Medulla oblongata (tissue), 1 donor: ENCODE data around the gene WIPI1.

Experiments
- DNase-seq: peaks from one replicate; pipeline ENCODE4 v3.0.0-alpha.2; 2015; ENCODE audit errors: extremely low spot score

Gene WIPI1

DNA sequence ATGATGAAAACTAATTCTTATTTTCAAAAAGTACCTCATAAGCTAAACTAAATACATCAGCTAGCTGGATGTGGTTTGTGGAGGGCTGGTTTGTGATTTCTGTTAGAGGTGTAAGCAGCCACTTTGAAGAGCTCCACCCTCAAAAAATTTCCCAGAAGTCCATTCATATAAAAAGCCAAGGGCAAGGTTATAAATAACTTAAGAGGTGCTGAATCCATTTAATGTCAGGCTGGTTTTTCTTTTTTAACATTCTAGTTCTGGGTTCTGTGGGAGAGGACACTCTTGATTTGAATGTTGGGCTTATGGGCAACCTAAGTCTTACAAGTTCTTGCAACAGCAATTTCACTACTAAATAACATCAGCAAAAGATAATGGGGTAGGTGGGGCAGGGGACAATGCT lies 3.4 kb upstream of the WIPI1 start:
- no peak for DNase-seq

DNA sequence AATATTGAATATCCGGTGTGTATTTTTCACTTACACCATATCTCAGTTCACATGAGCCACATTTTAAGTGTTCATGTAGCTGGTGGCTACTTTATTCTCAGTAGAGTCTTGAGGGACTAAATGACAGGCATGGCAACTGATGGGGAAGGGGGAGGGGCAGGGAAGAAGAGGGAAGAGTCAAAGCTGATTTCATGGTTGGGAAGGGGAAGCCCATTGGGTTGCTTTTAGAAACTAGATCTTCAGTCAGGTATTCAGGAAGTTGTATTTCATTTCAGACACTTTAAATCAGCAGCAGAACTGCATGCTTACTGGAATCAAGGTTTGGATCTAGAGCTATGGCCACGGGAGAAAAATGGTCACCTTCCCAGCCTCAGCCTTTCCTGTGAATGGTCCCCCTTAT lies 2.9 kb upstream of the WIPI1 start:
- no peak for DNase-seq

DNA sequence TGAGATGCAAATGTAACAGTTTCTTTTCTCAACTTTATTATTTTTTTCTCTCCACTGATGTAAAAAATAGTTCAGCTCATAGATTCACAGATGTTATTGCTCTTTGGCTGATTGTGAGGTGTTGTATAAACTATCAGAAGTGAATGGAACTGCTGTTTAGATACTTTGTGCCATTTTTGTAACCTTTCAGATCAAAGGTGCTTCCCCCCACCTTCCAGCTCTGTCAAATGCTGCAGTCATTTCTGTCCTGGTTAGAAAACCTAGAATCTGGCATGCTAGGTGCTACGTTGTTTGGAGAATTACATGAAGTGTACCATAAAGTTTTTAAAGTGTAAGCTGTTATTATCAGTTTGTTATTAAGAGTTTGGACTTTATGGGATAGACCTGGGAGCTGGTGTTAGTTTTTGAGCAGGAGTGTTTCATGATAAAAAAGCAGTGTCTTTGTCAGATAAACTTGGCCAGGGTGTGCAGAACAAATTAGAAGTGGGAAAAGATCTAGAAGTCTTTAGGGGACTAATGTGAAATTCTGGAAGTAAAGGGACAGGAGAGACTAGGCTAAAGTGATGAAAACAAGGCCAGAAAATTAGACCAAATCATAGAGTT lies 1.8 kb upstream of the WIPI1 start:
- DNase-seq: no peak

DNA sequence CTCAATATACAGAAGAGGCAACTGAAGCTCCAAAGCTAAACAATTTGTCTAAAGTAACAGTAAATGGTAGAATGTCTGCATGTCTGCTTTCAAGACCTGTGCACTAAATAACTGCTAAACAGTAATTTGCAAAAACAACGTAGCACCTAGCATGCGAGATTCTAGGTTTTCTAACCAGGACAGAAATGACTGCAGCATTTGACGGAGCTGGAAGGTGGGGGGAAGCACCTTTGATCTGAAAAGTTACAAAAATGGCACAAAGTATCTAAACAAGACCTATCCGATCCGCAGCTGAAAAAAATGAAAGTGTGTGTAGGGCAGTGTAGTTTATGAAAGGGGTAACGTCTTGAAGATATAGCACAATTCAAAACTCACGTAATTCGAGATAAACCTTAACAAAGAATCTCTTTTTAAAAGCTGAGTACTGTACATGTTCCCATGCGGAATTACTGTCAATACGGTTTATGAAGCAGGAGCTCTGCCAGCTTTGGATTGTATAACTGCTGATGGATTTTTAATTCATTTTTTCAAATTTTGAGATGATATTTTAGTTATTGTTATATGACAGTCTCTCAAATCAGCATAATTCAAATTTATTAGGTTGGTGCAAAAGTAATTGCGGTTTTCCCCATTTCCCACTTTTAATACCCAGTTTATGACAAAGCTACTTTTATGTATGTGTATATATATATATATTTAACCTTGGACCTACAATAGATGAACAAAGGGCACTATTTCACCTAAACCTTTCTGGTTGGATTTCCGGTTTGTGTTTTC lies 1.2 kb upstream of the WIPI1 start:
- no peak for DNase-seq

DNA sequence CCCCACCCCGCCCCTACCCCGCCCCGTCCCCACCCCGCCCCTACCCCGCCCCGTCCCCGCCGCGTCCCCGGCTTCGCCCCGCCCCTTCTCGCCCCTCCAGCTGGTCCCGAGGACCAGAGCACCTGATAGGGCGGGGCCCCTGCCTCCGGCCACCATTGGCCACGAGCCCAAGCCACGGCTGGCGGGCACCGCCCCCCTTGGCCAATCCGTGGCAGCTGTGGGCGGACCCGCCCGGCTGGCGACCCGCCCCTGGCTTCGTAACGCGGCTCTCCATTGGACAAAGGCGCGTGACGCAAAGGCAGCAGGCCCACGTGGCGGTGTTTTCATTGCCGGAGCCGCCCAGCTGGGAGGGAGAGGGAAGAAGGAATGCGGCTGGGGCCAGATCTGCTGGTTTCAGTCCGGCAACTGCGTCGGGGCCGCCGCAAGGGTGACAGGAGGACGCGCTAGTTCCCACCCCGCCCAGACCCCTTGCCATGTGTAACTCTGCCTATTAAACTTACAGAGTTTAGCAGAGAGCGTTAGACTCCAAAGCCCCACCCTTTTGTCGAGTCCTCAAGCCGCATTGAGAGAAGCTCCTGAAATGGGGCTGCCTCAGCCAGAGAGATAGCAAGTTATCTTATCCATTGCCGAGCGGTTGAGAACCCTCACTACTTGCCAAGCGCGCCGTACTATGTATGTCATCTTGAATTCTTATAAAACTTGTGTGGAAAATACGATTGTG lies 403 bp upstream of the WIPI1 start:
- peak; percentile 99 for DNase-seq

DNA sequence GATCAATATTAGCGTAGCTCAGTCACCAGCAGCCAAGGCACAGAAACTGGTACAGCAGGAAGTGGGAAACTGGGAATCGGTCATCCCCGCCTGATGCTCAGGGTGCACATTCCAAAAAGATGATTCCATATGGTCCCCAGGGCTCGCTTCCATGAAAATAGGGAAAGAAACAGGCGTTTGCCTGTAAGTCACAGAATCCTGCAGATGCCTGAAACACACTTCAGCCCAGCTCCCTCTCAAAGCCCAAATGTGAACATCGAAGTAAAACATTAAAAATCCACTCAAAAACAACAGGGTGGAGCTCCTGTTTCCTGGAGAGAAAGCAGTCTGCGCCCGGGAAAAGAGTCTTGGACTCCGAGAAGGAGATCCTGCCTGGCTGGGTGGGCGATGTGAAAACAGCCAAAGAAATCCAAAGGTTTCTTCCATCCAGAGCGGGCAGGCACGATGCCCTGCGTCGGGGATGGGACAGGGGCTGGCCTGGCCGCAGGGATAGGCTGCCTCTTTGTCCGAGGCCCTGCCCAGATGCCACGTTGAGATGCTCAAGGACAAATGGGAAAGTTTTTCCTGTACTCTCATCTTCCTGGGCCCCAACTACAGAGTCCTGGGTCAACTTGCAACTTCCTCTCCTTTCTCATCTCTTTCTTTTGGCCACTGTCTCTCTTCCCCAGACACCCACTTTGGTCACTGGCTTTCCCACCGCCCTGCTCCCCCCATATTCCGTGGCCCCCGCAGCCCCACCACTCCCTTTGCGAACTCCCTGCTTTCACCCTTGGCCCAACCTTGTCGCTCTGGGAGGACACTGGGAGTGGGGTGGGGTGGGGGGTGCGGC lies 743 bp downstream of the WIPI1 start:
- peak; percentile 85 for DNase-seq

DNA sequence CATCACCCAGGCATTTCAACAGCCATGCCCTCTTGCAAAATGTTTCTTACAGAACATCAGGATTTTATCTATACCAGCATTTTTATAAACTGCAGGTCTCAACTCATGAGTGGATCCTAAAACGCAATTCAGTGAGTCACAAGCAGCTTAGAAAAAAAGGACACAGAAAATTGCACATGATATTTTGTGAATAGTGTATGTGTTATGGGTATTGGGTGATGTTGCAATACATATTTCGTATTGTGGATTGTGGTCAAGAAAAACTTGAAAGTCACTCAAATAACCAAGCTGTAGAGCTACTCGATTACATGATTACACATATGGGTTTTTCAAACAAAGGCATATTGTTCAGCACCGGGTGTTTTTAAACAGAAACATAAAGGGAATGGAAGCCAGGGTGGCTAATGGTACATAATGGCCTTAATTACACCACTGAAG lies 1.4 kb downstream of the WIPI1 start:
- DNase-seq: peak; percentile 15

DNA sequence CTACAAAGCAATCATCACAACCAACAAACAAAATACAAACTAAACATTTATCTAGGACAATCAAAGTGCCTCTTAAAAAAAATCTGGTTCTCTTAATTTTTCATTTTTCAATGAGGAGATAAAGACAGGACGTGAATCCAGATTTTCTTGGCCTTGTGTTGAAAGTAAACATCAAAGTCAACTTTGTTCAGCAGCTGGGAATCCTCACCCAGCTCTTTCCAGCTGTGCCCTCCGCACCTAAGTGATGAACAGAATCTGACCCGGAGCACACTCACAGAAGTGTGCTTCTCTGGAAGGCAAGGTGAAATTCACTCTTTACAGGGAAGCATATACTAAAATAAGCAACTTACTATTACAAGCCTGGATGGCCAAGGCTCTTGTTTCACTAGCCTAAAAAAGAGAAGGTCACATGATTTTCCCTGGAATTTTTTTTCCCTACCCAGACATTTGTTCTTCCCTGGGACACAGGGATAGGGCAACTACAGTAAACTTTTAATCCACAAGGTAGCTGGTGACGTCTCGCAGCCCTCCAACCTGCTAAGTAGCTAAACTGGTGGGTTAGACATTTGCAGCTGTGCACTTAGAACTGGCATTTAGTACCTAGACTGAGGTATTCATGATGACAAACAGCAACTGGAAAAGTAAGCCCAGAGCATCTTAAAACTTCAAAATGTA lies 3.2 kb downstream of the WIPI1 start:
- DNase-seq: no peak

DNA sequence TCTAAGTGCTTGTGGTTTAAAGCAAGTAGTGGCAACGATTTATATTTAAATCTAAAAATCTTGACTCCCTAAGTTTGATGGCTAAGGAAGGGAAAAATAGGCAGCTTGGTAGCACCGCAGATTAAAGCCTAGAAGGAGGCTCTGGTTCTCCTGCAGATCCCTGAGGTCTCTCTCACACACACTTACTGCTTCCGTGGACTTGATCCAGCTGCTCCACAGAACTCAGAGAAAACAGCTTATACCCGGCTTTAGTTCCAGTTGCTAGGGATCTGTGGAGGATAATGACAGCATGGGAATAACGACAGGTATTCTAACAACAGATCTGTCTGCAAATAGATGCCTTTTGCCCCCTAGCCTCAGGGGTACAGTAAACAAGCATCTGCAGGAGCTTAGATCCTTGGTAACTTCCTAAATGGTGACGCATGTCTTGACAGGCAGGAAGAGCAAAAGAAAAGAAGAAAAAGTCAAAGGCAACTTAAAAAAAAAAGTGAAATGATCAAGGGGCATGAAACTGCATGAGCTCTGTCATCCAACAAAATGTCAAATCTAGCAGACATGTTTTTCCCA lies 4.5 kb downstream of the WIPI1 start:
- no peak for DNase-seq

DNA sequence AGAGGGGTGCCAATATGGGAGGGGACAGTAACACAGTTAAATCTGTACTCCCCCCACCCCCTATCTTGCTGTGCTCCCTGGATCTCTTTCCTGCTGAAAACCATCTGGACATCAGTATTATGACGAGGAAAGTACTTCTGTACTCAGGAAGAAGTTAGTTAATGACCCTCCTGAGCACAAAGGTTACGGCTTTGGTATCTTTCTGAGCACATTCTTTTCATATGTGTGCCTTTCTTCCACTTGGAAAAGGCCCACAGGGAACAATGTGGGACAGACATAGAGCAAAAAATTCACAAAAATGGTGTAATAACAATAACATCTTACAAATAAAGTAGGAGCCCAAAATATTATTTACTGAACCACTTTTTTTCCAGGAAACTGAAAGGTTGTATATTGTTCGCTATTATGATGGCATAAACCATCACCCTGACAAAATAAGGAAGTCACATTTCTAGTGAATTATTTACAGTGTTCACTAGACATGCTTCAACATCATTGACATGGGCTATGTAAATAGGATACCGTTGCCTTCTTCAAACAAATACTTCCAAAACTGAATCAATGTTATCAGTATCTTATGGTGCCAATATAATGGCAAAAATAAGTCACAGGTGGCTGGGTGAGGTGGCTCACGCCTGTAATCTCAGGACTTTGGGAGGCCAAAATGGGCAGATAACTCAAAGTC lies 5.5 kb downstream of the WIPI1 start:
- no peak for DNase-seq

DNA sequence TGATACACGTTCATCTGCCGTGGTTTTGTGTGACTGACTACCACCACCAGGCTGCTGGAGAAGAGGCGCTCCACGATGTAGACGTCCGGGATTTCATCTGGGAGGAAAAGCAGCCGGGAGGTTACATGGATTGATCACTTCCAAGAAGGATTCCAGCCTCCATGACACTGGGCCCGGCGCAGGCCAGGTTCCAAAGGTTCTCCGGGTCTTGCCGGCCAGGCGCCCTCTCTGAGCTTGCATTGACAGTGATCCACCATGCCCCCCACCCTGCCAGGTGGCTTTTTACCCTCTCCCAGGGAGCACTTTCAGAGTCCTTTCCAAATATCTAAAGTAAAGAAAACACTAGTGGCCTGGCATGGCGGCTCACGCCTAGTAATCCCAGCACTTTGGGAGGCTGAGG lies 6.5 kb downstream of the WIPI1 start:
- no peak for DNase-seq

DNA sequence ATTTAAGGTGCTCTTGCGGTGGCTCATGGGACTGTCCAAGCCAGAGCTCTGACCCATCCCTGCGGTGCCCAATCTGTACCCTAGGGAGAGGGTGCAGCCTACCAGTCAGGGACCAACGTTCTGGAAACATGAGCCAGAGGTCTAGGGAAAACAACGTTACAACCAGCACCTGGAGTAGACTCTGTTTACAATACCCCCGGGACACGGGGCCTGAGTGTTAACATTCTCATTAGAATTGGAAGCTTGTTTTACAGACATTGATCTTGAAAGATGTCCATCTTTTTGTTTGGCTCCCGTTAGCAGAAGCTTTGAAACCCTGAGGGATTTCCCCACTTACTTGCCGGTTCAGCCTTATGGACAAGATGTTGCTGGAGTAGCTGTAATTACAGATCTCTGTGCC lies 6.9 kb downstream of the WIPI1 start:
- no peak for DNase-seq

DNA sequence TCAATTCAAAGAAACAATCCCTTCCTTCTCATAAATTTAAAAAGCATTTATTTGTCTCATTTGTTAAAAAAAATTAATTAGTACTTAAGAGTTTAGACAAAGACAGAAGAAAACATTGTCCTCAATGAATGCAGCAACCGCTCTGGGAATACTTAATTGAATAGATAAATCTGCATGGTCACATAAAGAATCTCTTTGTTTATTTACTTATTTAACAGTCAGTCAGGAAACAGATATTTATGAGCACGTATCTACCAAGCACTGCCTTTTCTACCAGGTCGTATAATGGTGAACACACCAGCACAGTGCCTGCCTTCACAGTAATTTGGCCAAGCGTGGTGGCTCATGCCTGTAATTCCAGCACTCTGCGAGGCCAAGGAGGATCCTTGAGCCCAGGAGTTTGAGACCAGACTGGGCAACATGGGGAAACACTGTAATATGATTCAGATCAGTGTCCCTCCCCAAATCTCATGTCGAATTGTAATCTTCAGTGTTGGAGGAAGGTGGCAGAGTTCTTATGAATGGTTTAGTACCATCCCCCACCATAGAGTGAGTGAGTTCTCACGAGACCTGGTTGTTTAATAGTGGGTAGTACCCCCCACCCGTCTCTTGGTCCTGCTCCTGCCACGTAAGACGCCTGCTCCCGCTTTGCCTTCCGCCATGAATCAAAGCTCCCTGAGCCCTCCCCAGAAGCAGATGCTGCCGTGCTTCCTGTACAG lies 8.1 kb downstream of the WIPI1 start:
- no peak for DNase-seq

DNA sequence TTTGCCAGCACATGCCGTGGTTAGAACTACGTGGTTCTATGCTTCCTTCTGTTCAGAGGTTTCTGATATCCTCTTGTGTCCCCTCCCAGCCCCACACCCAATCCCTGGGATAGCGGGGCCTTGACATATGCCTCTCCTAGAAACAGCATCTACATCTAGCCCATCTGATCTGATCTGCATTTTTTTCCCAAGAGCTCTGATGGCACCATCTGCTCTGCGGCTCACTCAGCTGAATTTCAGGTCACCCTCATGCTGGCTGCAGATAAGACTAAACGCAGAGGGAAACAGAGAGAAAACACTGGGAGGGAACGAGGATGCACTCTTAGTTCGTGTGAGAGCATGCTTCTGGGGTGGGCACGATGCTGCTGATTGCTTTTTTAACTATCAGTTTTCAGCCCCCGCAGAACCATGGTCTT lies 10.7 kb downstream of the WIPI1 start:
- DNase-seq: no peak

DNA sequence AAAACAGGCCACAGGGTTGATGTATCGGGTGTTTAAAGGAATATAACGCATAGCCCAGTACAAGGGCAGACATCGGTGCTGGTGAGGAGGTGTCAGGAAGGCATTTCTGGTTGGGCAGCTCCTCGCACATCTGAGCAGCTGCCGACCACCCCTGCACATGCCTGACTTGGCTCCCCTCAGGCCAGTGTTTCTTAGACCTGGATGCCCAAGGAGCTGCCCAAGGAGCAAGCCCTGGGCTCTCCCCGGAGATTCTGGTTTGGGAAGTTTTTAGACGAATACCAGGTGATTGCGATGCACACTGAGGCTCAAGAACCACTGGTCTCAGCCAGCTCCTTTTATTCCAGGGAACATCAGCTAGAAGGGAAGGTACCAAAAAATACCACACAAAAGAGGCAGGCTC lies 11.6 kb downstream of the WIPI1 start:
- DNase-seq: no peak

DNA sequence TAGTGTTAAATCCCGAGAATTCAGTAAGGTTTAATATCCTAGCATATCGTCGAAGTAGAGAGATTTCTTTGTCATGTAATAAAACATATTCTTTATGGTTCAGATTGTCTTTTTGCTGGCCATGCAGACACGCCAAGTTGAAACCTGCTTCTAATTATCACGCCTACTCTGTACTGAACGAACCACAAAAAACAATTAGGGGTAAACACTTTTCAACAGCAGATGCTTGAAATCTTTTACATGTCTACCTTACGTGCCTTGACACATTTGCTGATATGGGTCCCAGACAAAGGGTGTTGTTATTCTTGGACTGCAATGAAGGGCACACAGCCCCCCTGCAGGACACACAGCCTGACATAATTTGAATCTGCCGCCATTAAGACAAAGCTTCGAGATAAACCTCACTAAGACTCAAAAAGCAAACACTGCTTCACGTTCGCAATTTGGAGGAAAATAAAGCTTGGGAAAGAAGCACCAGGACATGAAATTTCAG lies 13.3 kb downstream of the WIPI1 start:
- no peak for DNase-seq

DNA sequence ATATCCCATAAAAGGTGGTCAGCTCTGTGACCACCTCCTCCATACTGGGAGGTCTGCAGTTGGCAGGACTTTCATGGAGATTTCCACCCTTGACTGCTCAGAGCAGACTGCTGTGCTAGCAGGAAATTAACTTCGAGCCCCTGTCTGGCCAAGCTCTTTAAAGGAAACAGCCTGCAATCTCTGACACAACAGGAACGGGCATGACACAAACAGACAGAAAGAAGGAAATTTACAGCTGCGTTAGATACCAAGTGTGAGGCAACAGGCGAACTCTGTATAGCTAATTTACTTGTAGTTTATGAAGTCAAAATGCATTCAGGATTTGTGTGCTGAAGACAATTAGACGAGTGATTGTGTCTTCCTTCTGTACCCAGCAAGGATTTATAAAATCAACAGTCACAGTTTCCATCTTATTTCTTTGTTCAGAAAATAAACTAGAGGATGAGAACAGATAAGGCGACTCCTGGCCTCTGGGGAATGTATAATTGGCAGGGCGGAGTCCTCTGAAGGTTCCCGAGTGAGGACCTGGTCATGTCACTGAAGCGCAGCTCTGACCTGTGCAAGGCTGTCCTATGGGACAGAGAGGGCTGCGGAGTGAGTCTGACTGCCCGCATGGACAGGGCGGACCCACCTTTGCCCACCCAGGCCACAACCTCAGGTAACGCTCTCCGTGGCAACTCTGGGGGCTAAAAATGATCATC lies 16.1 kb downstream of the WIPI1 start:
- DNase-seq: peak; percentile 48

DNA sequence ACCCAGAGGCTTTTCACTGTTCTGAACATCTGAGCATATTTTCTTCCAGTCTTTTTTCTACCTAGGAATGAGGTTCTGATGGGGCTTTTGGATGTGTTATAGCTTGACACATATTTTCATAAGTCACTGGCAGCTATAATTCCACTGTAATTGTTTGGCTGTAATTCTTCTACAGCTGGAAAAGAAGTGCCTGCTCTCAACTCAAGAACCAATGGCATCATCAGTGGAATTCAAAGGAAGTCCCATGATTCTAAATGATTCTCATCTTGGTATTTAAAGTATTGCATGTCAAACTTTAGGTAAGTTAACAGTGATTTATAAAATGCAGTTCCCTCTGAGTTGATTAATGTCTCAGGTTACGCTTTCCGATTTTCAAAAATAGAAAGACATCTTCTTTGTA lies 16.8 kb downstream of the WIPI1 start:
- DNase-seq: no peak

DNA sequence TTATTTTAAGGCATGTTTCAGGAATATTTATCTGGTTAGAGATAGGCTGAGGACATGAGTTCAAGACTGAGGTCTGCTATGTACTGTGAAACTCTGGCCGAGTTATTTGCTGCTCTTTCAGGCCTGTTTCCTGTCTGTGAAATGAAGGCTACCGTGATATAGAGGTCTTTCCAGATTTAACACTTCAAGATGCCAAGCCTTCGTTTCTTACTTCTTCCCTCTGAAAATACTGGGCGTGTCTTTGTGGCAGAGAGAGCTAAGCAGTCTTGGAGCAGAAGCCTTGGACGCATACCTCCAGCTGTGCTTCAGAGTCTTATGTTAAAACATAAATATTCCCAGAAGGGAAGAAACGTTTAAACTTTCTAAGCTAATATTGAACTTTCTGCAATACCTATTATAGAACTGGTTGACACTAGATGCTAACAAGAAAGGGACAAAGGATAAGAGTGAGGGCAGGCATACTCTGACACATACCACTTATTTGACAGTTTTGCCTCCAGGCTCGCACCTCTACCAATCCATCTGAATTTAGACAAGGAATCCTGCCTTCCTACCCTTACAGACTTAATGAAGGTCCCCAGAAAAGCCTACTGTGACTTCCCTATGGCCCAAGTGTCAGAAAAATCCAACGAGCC lies 17.5 kb downstream of the WIPI1 start:
- DNase-seq: no peak
